H1 (cell line): ENCODE data around the gene KLHL10. TPM values are rescaled to one million over a fixed set of nuclear protein-coding genes. Genes with fewer than 3 reads are reported as not detected.

Experiments used
- EGR1 ChIP-seq: IDR thresholded peaks from 2 replicates; pipeline ENCODE4 v1.6.1; 2011; ENCODE audit warnings: low read depth, low read length, borderline replicate concordance
- EZH2 ChIP-seq: fragments of 200-600 bp; sonication (generic); IDR thresholded peaks from 2 replicates; pipeline ENCODE4 v1.7.1; 2012; ENCODE audit warnings: low read depth, mild to moderate bottlenecking, moderate library complexity, low read length, inconsistent platforms; ENCODE audit not compliant: severe bottlenecking
- KDM1A ChIP-seq: fragments of 200-600, 300-600 bp; sonication (generic); IDR thresholded peaks from 2 replicates; pipeline ENCODE4 v1.7.1; 2016; ENCODE audit warnings: mild to moderate bottlenecking, low read length, borderline replicate concordance
- YY1 ChIP-seq: IDR thresholded peaks from 2 replicates; pipeline ENCODE4 v1.6.1; 2011; ENCODE audit warnings: low read depth, mild to moderate bottlenecking, low read length
- polyA plus RNA-seq, 7 experiments: library from polyadenylated mRNA; depleted of rRNA in 3 of 7; stranded (reverse) in 5 of 7; unstranded in 2 of 7; fragments of >200 nt in 5 of 7; fragments of 200-250 nt in 2 of 7; gene quantifications; 1 replicate in 5 of 7; 2 replicates in 1 of 7; 4 replicates in 1 of 7; pipeline versions ENCODE4 v1.2.1 to v1.2.3, GENCODE V29; 2011 to 2013; ENCODE audit warnings: missing spikeins in 2 of 7, mixed read lengths in 2 of 7
- total RNA-seq: library from RNA; stranded (reverse); fragmentation: NEBNext Ultra II Directional; extraction: Animal tissue kit (Norgen Biotek cat#: 25700); gene quantifications from 2 replicates; pipeline ENCODE4 v1.2.1, GENCODE V29; 2021

KLHL10 gene
- total and polyA plus RNA-seq, 2 of the 8 experiments (the other 6 are each of a cell fraction or from before 2014, with no cell fraction given), result 0.19 to 0.26 TPM

DNA sequence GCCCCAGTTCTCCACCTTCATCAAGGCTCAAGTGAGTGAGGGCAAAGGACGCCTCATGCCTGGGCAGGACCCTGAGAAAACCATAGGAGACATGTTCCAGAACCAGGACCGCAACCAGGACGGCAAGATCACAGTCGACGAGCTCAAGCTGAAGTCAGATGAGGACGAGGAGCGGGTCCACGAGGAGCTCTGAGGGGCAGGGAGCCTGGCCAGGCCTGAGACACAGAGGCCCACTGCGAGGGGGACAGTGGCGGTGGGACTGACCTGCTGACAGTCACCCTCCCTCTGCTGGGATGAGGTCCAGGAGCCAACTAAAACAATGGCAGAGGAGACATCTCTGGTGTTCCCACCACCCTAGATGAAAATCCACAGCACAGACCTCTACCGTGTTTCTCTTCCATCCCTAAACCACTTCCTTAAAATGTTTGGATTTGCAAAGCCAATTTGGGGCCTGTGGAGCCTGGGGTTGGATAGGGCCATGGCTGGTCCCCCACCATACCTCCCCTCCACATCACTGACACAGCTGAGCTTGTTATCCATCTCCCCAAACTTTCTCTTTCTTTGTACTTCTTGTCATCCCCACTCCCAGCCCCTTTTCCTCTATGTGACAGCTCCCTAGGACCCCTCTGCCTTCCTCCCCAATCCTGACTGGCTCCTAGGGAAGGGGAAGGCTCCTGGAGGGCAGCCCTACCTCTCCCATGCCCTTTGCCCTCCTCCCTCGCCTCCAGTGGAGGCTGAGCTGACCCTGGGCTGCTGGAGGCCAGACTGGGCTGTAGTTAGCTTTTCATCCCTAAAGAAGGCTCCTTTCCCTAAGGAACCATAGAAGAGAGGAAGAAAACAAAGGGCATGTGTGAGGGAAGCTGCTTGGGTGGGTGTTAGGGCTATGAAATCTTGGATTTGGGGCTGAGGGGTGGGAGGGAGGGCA is 15.1 kb upstream of the KLHL10 start (continued):
- TF ChIP-seq YY1 (no peak), EZH2 (no peak), EGR1 (no peak), KDM1A (no peak)
